CD8-positive, alpha-beta memory T cell (primary cell): ENCODE measurements around the gene CACHD1. TPM values are rescaled to one million over a fixed set of nuclear protein-coding genes. Genes with fewer than 3 reads are reported as not detected.

Experiments used
- CTCF ChIA-PET: fragments of 350-600 bp; sonication (Branson Sonifier 250); formaldehyde crosslinking; loops from one replicate; lab custom pipeline; 2021; ENCODE audit warnings: antibody characterized with exemption; lab: Charles Lee
- POLR2A ChIA-PET: fragments of 350-600 bp; sonication (Branson Sonifier 250); formaldehyde crosslinking; loops from one replicate; lab custom pipeline; 2021; ENCODE audit warnings: antibody characterized with exemption; lab: Charles Lee
- DNase-seq, 5 donors: peaks; one replicate each; pipeline versions ENCODE4 v3.0.0 to v3.0.0-alpha.2; 2020 to 2022; ENCODE audit warnings: mixed read lengths in 1 of 5
- H3K27ac ChIP-seq: one replicate; pipeline ENCODE4 v1.7.0; 2013; ENCODE audit warnings: low read depth, mild to moderate bottlenecking, low read length, moderate library complexity
- H3K27me3 ChIP-seq: 2 replicates; pipeline ENCODE4 v1.7.0; 2013; ENCODE audit warnings: low read length, mild to moderate bottlenecking; ENCODE audit not compliant: insufficient read depth, poor library complexity, severe bottlenecking
- H3K36me3 ChIP-seq: 2 replicates; pipeline ENCODE4 v1.7.0; 2013; ENCODE audit warnings: mild to moderate bottlenecking, low read length, moderate library complexity; ENCODE audit not compliant: insufficient read depth
- H3K4me1 ChIP-seq: 2 replicates; pipeline ENCODE4 v1.7.0; 2013; ENCODE audit warnings: mild to moderate bottlenecking, low read length, moderate library complexity; ENCODE audit not compliant: insufficient read depth
- H3K4me3 ChIP-seq: 2 replicates; pipeline ENCODE4 v1.7.0; 2013; ENCODE audit warnings: mild to moderate bottlenecking, low read length
- H3K9me3 ChIP-seq: 2 replicates; pipeline ENCODE4 v1.7.0; 2013; ENCODE audit warnings: mild to moderate bottlenecking, low read length
- H3K27ac Mint-ChIP-seq, 8 donors: one replicate each; pipeline ENCODE4 v1.8.0; 2020 to 2021; ENCODE audit warnings: mixed read lengths in 8 of 8, mild to moderate bottlenecking in 6 of 8, inconsistent platforms in 3 of 8, moderate library complexity in 3 of 8
- H3K27me3 Mint-ChIP-seq, 2 donors: one replicate each; pipeline ENCODE4 v1.8.0; 2020 to 2021; ENCODE audit warnings: mixed read lengths in 2 of 2, mild to moderate bottlenecking in 1 of 2, moderate library complexity in 1 of 2
- H3K36me3 Mint-ChIP-seq, 3 donors: one replicate each; pipeline ENCODE4 v1.8.0; 2020 to 2021; ENCODE audit warnings: mixed read lengths in 3 of 3, inconsistent platforms in 1 of 3, mild to moderate bottlenecking in 1 of 3
- H3K4me1 Mint-ChIP-seq, 3 donors: one replicate each; pipeline ENCODE4 v1.8.0; 2020 to 2021; ENCODE audit warnings: mixed read lengths in 3 of 3, inconsistent platforms in 1 of 3, mild to moderate bottlenecking in 1 of 3
- H3K4me3 Mint-ChIP-seq, 7 donors: one replicate each; pipeline ENCODE4 v1.8.0; 2020 to 2021; ENCODE audit warnings: mixed read lengths in 7 of 7, mild to moderate bottlenecking in 6 of 7, moderate library complexity in 4 of 7, inconsistent platforms in 2 of 7
- H3K9me3 Mint-ChIP-seq, 5 donors: one replicate each; pipeline ENCODE4 v1.8.0; 2020 to 2022; ENCODE audit warnings: mixed read lengths in 5 of 5, mild to moderate bottlenecking in 3 of 5, moderate library complexity in 2 of 5, inconsistent platforms in 1 of 5
- polyA plus RNA-seq: library from polyadenylated mRNA; unstranded; fragments of 300-500 nt; fragmentation: Illumina TruSeq; gene quantifications from one replicate; pipeline ENCODE4 v1.2.3, GENCODE V29; 2021
- total RNA-seq, 2 experiments: library from RNA; stranded (reverse); gene quantifications; one replicate each; pipeline ENCODE4 v1.2.3, GENCODE V29; 2021

CACHD1 gene
- total and polyA plus RNA-seq, 3 experiments from 2014 or later = 0.35 TPM; not detected in 1

GRCh38 chr1:64624218-64624713 is 154.3 kb downstream of the CACHD1 start:
- DNase-seq = no peak
- Histone ChIP-seq H3K27me3 (no peaks in the 10 kb centered on the region), H3K9me3 (no peaks in the 10 kb centered on the region), H3K4me1 (no peaks in the 10 kb centered on the region), H3K36me3 (no peaks in the 10 kb centered on the region), H3K27ac (no peak overlapping the region), H3K4me3 (no peak overlapping the region)
- ChIA-PET CTCF (interaction anchor here (0.6 kb wide), 1 partner anchor 60 kb away, joined by 3 read pairs; no protein-coding TSS in a partner anchor), POLR2A (no interaction called here)
- Mint-ChIP-seq H3K4me3 (no peak overlapping the region), H3K4me1 (no peaks in the 10 kb centered on the region), H3K27me3 (peaks cover 3 to 18% of the 10 kb centered on the region in 2 donors), H3K36me3 (no peaks in the 10 kb centered on the region), H3K9me3 (no peaks in the 10 kb centered on the region), H3K27ac (no peak overlapping the region)

GRCh38 chr1:64624808-64625207 is 154.9 kb downstream of the CACHD1 start:
- ChIA-PET POLR2A (no interaction called here), CTCF (no interaction called here)
- Histone ChIP-seq H3K27ac (no peak overlapping the region), H3K27me3 (no peaks in the 10 kb centered on the region), H3K36me3 (no peaks in the 10 kb centered on the region), H3K9me3 (no peaks in the 10 kb centered on the region), H3K4me1 (no peaks in the 10 kb centered on the region), H3K4me3 (no peak overlapping the region)
- Mint-ChIP-seq H3K9me3 (no peaks in the 10 kb centered on the region), H3K4me1 (peaks cover 0 to 3% (median 2%) of the 10 kb centered on the region in 3 donors), H3K36me3 (no peaks in the 10 kb centered on the region), H3K27ac (no peak overlapping the region), H3K27me3 (peaks cover 3 to 18% of the 10 kb centered on the region in 2 donors), H3K4me3 (no peak overlapping the region)
- DNase-seq = no peak

GRCh38 chr1:64630611-64631010 is 160.7 kb downstream of the CACHD1 start:
- H3K4me3 Mint-ChIP-seq = peak overlapping the region in 6 of 7 donors; percentile 23 to 63 (median 49)
- DNase-seq = peak in 1 of 5 donors; percentile 6
- H3K27ac Mint-ChIP-seq = peak overlapping the region in 2 of 8 donors; percentile 27 to 45
- H3K4me1 Mint-ChIP-seq = peaks cover 7 to 15% (median 15%) of the 10 kb centered on the region in 3 donors
- CTCF ChIA-PET = no interaction called here
- peaks cover 14% of the 10 kb centered on the region for H3K4me1 ChIP-seq
- peak overlapping the region; percentile 30 for H3K4me3 ChIP-seq
- H3K36me3 ChIP-seq = no peaks in the 10 kb centered on the region
- peaks cover 3% of the 10 kb centered on the region in 2 donors for H3K27me3 Mint-ChIP-seq
- H3K9me3 Mint-ChIP-seq = peaks cover 0 to 2% (median 0%) of the 10 kb centered on the region in 5 donors
- no peaks in the 10 kb centered on the region for H3K9me3 ChIP-seq
- H3K27ac ChIP-seq = no peak overlapping the region
- POLR2A ChIA-PET = no interaction called here
- H3K27me3 ChIP-seq = no peaks in the 10 kb centered on the region
- no peaks in the 10 kb centered on the region for H3K36me3 Mint-ChIP-seq

- ChIA-PET POLR2A (no interaction called here), CTCF (no interaction called here)
- peaks cover 14% of the 10 kb centered on the region for H3K4me1 ChIP-seq
- no peaks in the 10 kb centered on the region for H3K36me3 ChIP-seq
- peaks cover 7 to 15% (median 15%) of the 10 kb centered on the region in 3 donors for H3K4me1 Mint-ChIP-seq
- H3K9me3 ChIP-seq = no peaks in the 10 kb centered on the region
- H3K27me3 Mint-ChIP-seq = peaks cover 3% of the 10 kb centered on the region in 2 donors
- DNase-seq = no peak
- H3K9me3 Mint-ChIP-seq = peaks cover 0 to 2% (median 0%) of the 10 kb centered on the region in 5 donors
- peak overlapping the region; percentile 30 for H3K4me3 ChIP-seq
- H3K4me3 Mint-ChIP-seq = peak overlapping the region in 2 of 7 donors; percentile 60 to 62
- no peaks in the 10 kb centered on the region for H3K27me3 ChIP-seq
- H3K27ac Mint-ChIP-seq = no peak overlapping the region
- no peaks in the 10 kb centered on the region for H3K36me3 Mint-ChIP-seq
- H3K27ac ChIP-seq = no peak overlapping the region
Observed at GRCh38 chr1:64631346-64632034, 161.6 kb downstream of the CACHD1 start.

GRCh38 chr1:64632936-64633335 is 163.0 kb downstream of the CACHD1 start:
- POLR2A ChIA-PET = no interaction called here
- peaks cover 3% of the 10 kb centered on the region in 2 donors for H3K27me3 Mint-ChIP-seq
- Histone ChIP-seq H3K9me3 (no peaks in the 10 kb centered on the region), H3K4me1 (peaks cover 14% of the 10 kb centered on the region), H3K27me3 (no peaks in the 10 kb centered on the region), H3K27ac (no peak overlapping the region), H3K4me3 (no peak overlapping the region), H3K36me3 (no peaks in the 10 kb centered on the region)
- CTCF ChIA-PET = no interaction called here
- H3K9me3 Mint-ChIP-seq = peaks cover 0 to 2% (median 0%) of the 10 kb centered on the region in 5 donors
- no peak for DNase-seq
- peaks cover 7 to 15% (median 15%) of the 10 kb centered on the region in 3 donors for H3K4me1 Mint-ChIP-seq
- H3K4me3 Mint-ChIP-seq = no peak overlapping the region
- H3K27ac Mint-ChIP-seq = no peak overlapping the region
- no peaks in the 10 kb centered on the region for H3K36me3 Mint-ChIP-seq

GRCh38 chr1:64645735-64646134 is 175.8 kb downstream of the CACHD1 start:
- DNase-seq = no peak
- peaks cover 0 to 24% of the 10 kb centered on the region in 2 donors for H3K27me3 Mint-ChIP-seq
- H3K27me3 ChIP-seq = no peaks in the 10 kb centered on the region
- no peak overlapping the region for H3K4me3 ChIP-seq
- H3K4me1 ChIP-seq = no peaks in the 10 kb centered on the region
- ChIA-PET POLR2A (no interaction called here), CTCF (no interaction called here)
- no peaks in the 10 kb centered on the region for H3K36me3 ChIP-seq
- H3K27ac Mint-ChIP-seq = no peak overlapping the region
- H3K9me3 Mint-ChIP-seq = peaks cover 0 to 1% (median 0%) of the 10 kb centered on the region in 5 donors
- no peaks in the 10 kb centered on the region for H3K36me3 Mint-ChIP-seq
- no peaks in the 10 kb centered on the region for H3K4me1 Mint-ChIP-seq
- no peaks in the 10 kb centered on the region for H3K9me3 ChIP-seq
- H3K4me3 Mint-ChIP-seq = no peak overlapping the region
- H3K27ac ChIP-seq = no peak overlapping the region

GRCh38 chr1:64650411-64650810 is 180.5 kb downstream of the CACHD1 start:
- Histone ChIP-seq H3K4me1 (no peaks in the 10 kb centered on the region), H3K36me3 (no peaks in the 10 kb centered on the region), H3K27ac (no peak overlapping the region), H3K9me3 (no peaks in the 10 kb centered on the region), H3K27me3 (no peaks in the 10 kb centered on the region), H3K4me3 (no peak overlapping the region)
- peaks cover 0 to under 1% (median 0%) of the 10 kb centered on the region in 5 donors for H3K9me3 Mint-ChIP-seq
- H3K4me1 Mint-ChIP-seq = no peaks in the 10 kb centered on the region
- no peak for DNase-seq
- peaks cover 0 to 56% of the 10 kb centered on the region in 2 donors for H3K27me3 Mint-ChIP-seq
- no peak overlapping the region for H3K27ac Mint-ChIP-seq
- no peaks in the 10 kb centered on the region for H3K36me3 Mint-ChIP-seq
- no peak overlapping the region for H3K4me3 Mint-ChIP-seq
- ChIA-PET CTCF (no interaction called here), POLR2A (no interaction called here)

- no peak overlapping the region for H3K4me3 ChIP-seq
- Mint-ChIP-seq H3K9me3 (no peaks in the 10 kb centered on the region), H3K27ac (no peak overlapping the region), H3K27me3 (peaks cover 0 to 59% of the 10 kb centered on the region in 2 donors), H3K36me3 (no peaks in the 10 kb centered on the region), H3K4me3 (no peak overlapping the region), H3K4me1 (no peaks in the 10 kb centered on the region)
- H3K27ac ChIP-seq = no peak overlapping the region
- H3K9me3 ChIP-seq = no peaks in the 10 kb centered on the region
- H3K4me1 ChIP-seq = no peaks in the 10 kb centered on the region
- H3K36me3 ChIP-seq = no peaks in the 10 kb centered on the region
- ChIA-PET CTCF (no interaction called here), POLR2A (no interaction called here)
- H3K27me3 ChIP-seq = no peaks in the 10 kb centered on the region
- DNase-seq = no peak
Observed at GRCh38 chr1:64651841-64652240, 181.9 kb downstream of the CACHD1 start.
